ENCODE measurements around the gene ZNF428.

GRCh38 chr19:43598445-43599240 is 20.8 kb downstream of the ZNF428 start:
- TF ChIP-seq CTCF (conservative IDR thresholded peaks at IDR 0.05; ENCODE audit: low read depth in 2 of 2) (no peak), POLR2AphosphoS5 (IDR thresholded peaks at IDR 0.05; ENCODE audit: low read depth) (no peak), EZH2 (IDR thresholded peaks at IDR 0.05; ENCODE audit: low read depth, unreplicated experiment) (no peak), REST (IDR thresholded peaks at IDR 0.05; ENCODE audit: unreplicated experiment) (no peak)
